Esophagus muscularis mucosa (tissue), 4 donors: ENCODE data around the gene FHL5. TPM values are rescaled to one million over a fixed set of nuclear protein-coding genes. Genes with fewer than 3 reads are reported as not detected.

ENCODE experiments used
- DNase-seq: peaks from one replicate; pipeline ENCODE4 v3.0.0-alpha.2; 2017; ENCODE audit errors: extremely low spot score
- H3K27ac ChIP-seq, 4 donors: fragments of 200-600 bp; sonication (generic); replicated peaks in 1 of 4; 1 replicate in 3 of 4; 2 replicates in 1 of 4; pipeline ENCODE4 v1.5.1; 2016 to 2019; ENCODE audit warnings: mild to moderate bottlenecking in 1 of 4
- H3K27me3 ChIP-seq, 4 donors: fragments of 200-600 bp; sonication (generic); one replicate each; pipeline versions ENCODE4 v1.5.1 to v1.6.0; 2016 to 2019
- H3K36me3 ChIP-seq, 4 donors: fragments of 200-600 bp; sonication (generic); one replicate each; pipeline ENCODE4 v1.5.1; 2016 to 2019
- H3K4me1 ChIP-seq, 4 donors: fragments of 200-600 bp; sonication (generic); one replicate each; pipeline ENCODE4 v1.5.1; 2016 to 2019
- H3K4me3 ChIP-seq, 4 donors: fragments of 200-600 bp; sonication (generic); 1 replicate in 2 of 4; 2 replicates in 2 of 4; pipeline ENCODE4 v1.5.1; 2016 to 2019; ENCODE audit warnings: mild to moderate bottlenecking in 4 of 4, moderate library complexity in 1 of 4
- H3K9me3 ChIP-seq, 4 donors: fragments of 200-600 bp; sonication (generic); 1 replicate in 3 of 4; 2 replicates in 1 of 4; pipeline ENCODE4 v1.5.1; 2016 to 2019
- CTCF ChIP-seq, 3 experiments: fragments of 200-600 bp in 2 of 3; fragments of 450-650 bp in 1 of 3; sonication (generic) in 2 of 3; IDR thresholded peaks; one replicate each; pipeline ENCODE4 v1.5.1; 2017 to 2019; ENCODE audit warnings: antibody characterized with exemption in 3 of 3, mild to moderate bottlenecking in 2 of 3, moderate library complexity in 1 of 3
- EP300 ChIP-seq: sonication (generic); formaldehyde crosslinking; IDR thresholded peaks from one replicate; pipeline ENCODE4 v1.6.1; 2017; ENCODE audit warnings: antibody characterized with exemption
- POLR2A ChIP-seq: fragments of 450-650 bp; IDR thresholded peaks from one replicate; pipeline ENCODE4 v1.6.1; 2017; ENCODE audit warnings: antibody characterized with exemption, moderate library complexity, mild to moderate bottlenecking, low read depth
- POLR2AphosphoS5 ChIP-seq, 2 donors: sonication (generic); formaldehyde crosslinking; IDR thresholded peaks; one replicate each; pipeline ENCODE4 v1.6.1; 2017; ENCODE audit warnings: antibody characterized with exemption in 2 of 2
- WGBS: methylation state at CpG from one replicate; pipeline ENCODE4 v1.1.5; 2018; 5-methylcytosine and 5-hydroxymethylcytosine counted together
- intact Hi-C: fragments of 100-400 bp; cut with DNase I; formaldehyde crosslinking; loops from one replicate; pipeline ENCODE4 v1.15.1; 2023
- total RNA-seq, 4 donors: library from RNA; depleted of rRNA; stranded (reverse); fragments of >200 nt; gene quantifications; one replicate each; pipeline versions ENCODE4 v1.1.0 to v1.2.1, GENCODE V29; 2016

Gene FHL5
- total RNA-seq, 4 donors from 2014 or later: 10.8 to 33.7 (median 18.0) TPM

DNA sequence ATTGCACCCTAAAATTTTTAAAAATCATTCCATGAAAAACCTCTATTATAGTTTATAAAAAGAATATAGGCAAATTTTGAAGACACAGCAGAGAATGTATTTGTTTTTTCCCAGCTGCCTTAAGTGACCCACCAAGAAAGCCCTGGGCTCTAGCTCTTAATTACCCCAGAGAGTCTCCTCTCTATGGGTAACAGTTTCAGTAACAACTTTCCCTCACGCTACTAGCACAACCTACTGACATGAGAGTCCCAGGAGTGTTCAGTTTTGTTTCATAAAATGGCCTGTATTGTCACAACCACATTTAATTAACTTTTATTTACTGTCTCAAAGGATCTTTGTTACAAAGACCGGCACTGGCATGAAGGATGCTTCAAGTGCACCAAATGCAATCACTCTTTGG is 41.5 kb downstream of the FHL5 start:
- H3K36me3 ChIP-seq: no peaks in the 10 kb centered on the region
- no peaks in the 10 kb centered on the region for H3K9me3 ChIP-seq
- no peak overlapping the region for H3K4me3 ChIP-seq
- 65% methylated on average over 2 of the region's 2 CpGs for WGBS
- no peak for DNase-seq
- H3K4me1 ChIP-seq: no peaks in the 10 kb centered on the region
- intact Hi-C loops: no loop called here
- no peaks in the 10 kb centered on the region for H3K27me3 ChIP-seq
- TF ChIP-seq POLR2A (no peak), CTCF (IDR thresholded peaks at IDR 0.05) (no peak), POLR2AphosphoS5 (IDR thresholded peaks at IDR 0.05) (no peak), EP300 (no peak)
- H3K27ac ChIP-seq: no peak overlapping the region

DNA sequence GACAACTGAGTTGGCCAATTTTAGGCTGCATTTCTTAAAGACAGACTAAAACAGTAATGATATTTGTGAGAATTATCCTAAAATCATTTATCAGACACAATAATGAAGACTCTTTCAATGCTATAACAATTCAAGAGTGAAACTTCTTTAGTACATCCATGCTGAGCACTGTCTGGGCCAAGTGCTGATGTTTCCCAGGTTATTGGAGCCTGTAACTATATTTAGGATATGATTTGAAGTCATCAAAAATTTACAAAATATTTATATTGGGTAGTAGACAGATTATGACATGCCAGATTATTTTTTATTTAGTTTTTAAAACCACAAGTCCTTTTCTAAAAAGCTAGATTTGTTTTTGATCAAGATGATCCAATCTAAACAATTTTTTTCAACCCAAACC is 45.1 kb downstream of the FHL5 start:
- TF ChIP-seq EP300 (no peak), POLR2A (no peak), CTCF (IDR thresholded peaks at IDR 0.05) (no peak), POLR2AphosphoS5 (IDR thresholded peaks at IDR 0.05) (no peak)
- intact Hi-C loops: no loop called here
- H3K27ac ChIP-seq: no peak overlapping the region
- H3K9me3 ChIP-seq: no peaks in the 10 kb centered on the region
- no peak for DNase-seq
- no peaks in the 10 kb centered on the region for H3K36me3 ChIP-seq
- no peaks in the 10 kb centered on the region for H3K4me1 ChIP-seq
- H3K4me3 ChIP-seq: no peak overlapping the region
- no peaks in the 10 kb centered on the region for H3K27me3 ChIP-seq

DNA sequence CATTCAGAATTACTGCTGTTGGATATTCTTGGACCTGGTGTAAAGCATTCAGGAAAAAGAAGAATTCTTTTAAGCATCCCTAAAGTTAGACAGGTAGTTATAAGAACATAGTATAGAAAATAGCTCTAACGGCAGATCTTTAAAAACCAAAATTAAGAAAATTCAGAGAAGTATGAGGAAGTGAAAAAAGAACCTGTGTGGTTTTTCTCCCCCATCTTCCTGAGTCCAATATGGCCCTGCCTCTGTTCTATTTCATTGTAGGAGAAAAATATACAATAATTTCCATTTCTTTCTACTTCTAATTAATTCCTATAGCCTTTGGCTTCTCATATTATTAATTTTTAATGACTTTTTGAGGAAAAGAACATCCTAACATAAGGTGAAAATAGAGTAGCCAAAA is 47.1 kb downstream of the FHL5 start:
- no peak overlapping the region for H3K4me3 ChIP-seq
- intact Hi-C loops: no loop called here

DNA sequence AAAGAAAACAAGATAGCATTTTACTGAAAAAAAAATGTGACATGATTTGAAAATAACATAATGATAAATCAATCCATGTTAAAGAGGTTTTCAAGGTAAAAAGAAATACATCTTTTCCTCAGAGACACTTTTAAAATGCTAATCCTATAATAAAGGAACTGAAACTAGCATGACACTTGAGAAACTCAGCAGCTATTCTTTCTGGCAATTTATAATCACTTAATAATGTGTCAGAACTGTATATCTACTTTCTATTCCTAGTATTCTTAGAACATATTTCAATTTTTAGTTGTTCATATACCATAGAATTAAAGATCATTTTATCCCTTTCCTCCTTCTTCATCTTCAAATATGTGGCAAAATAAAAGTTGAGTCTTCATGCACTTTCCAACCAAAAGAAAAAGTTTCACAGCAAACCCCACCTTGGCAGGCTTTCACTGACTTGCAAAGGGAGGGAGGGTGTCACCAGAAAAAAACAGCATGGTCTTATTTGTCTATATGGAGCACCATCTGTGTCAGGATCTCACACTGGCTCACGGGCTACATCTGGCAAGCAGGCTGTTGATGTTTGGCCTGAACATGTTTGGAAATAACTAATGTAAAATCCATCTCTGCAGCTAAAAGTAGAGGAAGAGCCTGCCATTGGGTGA is 48.5 kb downstream of the FHL5 start:
- DNase-seq: no peak
- no peak overlapping the region for H3K4me3 ChIP-seq
- TF ChIP-seq CTCF (IDR thresholded peaks at IDR 0.05): no peak
- no peak for TF ChIP-seq POLR2A
- no peak for TF ChIP-seq EP300
- no peak for TF ChIP-seq POLR2AphosphoS5 (IDR thresholded peaks at IDR 0.05)
- no peaks in the 10 kb centered on the region for H3K4me1 ChIP-seq
- intact Hi-C loops: no loop called here
- 43% methylated on average over 1 of the region's 1 CpG for WGBS
- H3K9me3 ChIP-seq: no peaks in the 10 kb centered on the region
- no peak overlapping the region for H3K27ac ChIP-seq
- no peaks in the 10 kb centered on the region for H3K27me3 ChIP-seq
- H3K36me3 ChIP-seq: no peaks in the 10 kb centered on the region

More for the DNA sequence above, 47.1 kb downstream of the FHL5 start:
- H3K27me3 ChIP-seq: no peaks in the 10 kb centered on the region
- 92% methylated on average over 1 of the region's 1 CpG for WGBS
- no peaks in the 10 kb centered on the region for H3K4me1 ChIP-seq
- H3K36me3 ChIP-seq: no peaks in the 10 kb centered on the region
- no peaks in the 10 kb centered on the region for H3K9me3 ChIP-seq
- DNase-seq: no peak
- no peak for TF ChIP-seq POLR2A
- TF ChIP-seq CTCF (IDR thresholded peaks at IDR 0.05): no peak
- TF ChIP-seq POLR2AphosphoS5 (IDR thresholded peaks at IDR 0.05): no peak
- TF ChIP-seq EP300: no peak
- H3K27ac ChIP-seq: no peak overlapping the region
